ENCODE data around the gene RPL38.

- TF ChIP-seq, protein P1, sequence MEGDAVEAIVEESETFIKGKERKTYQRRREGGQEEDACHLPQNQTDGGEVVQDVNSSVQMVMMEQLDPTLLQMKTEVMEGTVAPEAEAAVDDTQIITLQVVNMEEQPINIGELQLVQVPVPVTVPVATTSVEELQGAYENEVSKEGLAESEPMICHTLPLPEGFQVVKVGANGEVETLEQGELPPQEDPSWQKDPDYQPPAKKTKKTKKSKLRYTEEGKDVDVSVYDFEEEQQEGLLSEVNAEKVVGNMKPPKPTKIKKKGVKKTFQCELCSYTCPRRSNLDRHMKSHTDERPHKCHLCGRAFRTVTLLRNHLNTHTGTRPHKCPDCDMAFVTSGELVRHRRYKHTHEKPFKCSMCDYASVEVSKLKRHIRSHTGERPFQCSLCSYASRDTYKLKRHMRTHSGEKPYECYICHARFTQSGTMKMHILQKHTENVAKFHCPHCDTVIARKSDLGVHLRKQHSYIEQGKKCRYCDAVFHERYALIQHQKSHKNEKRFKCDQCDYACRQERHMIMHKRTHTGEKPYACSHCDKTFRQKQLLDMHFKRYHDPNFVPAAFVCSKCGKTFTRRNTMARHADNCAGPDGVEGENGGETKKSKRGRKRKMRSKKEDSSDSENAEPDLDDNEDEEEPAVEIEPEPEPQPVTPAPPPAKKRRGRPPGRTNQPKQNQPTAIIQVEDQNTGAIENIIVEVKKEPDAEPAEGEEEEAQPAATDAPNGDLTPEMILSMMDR (IDR thresholded peaks at IDR 0.05): no peak
- no peak for TF ChIP-seq POLR2AphosphoS5 (IDR thresholded peaks at IDR 0.05)
- TF ChIP-seq POLR2A (IDR thresholded peaks at IDR 0.05): no peak
These were observed 37.2 kb downstream of the RPL38 start for GRCh38 chr17:74240618-74241205.
